GM18907 (cell line): ENCODE results near the gene NEAT1.

ENCODE experiments used
- ATAC-seq: cut with Tn5 transposase; IDR thresholded peaks from one replicate; pipeline ENCODE4 v1.9.1; 2021; ENCODE audit warnings: mild to moderate bottlenecking, moderate library complexity; ENCODE audit not compliant: unreplicated experiment

The NEAT1 gene

GRCh38 chr11:65433657-65434056, 11.1 kb downstream of the NEAT1 start:
- no peak for ATAC-seq

GRCh38 chr11:65434057-65434666, 11.6 kb downstream of the NEAT1 start:
- no peak for ATAC-seq

- no peak for ATAC-seq
Measured at GRCh38 chr11:65434667-65435410, 12.2 kb downstream of the NEAT1 start.

- no peak for ATAC-seq
Measured at GRCh38 chr11:65435411-65435931, 12.9 kb downstream of the NEAT1 start.

GRCh38 chr11:65435981-65436411, 13.4 kb downstream of the NEAT1 start:
- no peak for ATAC-seq

- no peak for ATAC-seq
Measured at GRCh38 chr11:65436412-65437032, 13.9 kb downstream of the NEAT1 start.

GRCh38 chr11:65437436-65438227, 15.0 kb downstream of the NEAT1 start:
- ATAC-seq = no peak

GRCh38 chr11:65438257-65439151, 15.9 kb downstream of the NEAT1 start:
- no peak for ATAC-seq

- ATAC-seq = no peak
Measured at GRCh38 chr11:65439331-65440181, 17.0 kb downstream of the NEAT1 start.

- ATAC-seq = peak; percentile 54
Measured at GRCh38 chr11:65440831-65441499, 18.4 kb downstream of the NEAT1 start.

GRCh38 chr11:65442842-65443331, 20.3 kb downstream of the NEAT1 start:
- no peak for ATAC-seq

- ATAC-seq = no peak
Measured at GRCh38 chr11:65444314-65445051, 21.9 kb downstream of the NEAT1 start.

GRCh38 chr11:65445101-65445603, 22.6 kb downstream of the NEAT1 start:
- ATAC-seq = no peak

GRCh38 chr11:65445604-65446445, 23.2 kb downstream of the NEAT1 start:
- ATAC-seq = no peak

GRCh38 chr11:65446446-65447277, 24.1 kb downstream of the NEAT1 start:
- no peak for ATAC-seq

GRCh38 chr11:65448074-65448417, 25.4 kb downstream of the NEAT1 start:
- no peak for ATAC-seq
